ENCODE measurements around the gene SHISA9.

GRCh38 chr16:13061691-13062090 lies 160.3 kb downstream of the SHISA9 start:
- TF ChIP-seq, protein P1, sequence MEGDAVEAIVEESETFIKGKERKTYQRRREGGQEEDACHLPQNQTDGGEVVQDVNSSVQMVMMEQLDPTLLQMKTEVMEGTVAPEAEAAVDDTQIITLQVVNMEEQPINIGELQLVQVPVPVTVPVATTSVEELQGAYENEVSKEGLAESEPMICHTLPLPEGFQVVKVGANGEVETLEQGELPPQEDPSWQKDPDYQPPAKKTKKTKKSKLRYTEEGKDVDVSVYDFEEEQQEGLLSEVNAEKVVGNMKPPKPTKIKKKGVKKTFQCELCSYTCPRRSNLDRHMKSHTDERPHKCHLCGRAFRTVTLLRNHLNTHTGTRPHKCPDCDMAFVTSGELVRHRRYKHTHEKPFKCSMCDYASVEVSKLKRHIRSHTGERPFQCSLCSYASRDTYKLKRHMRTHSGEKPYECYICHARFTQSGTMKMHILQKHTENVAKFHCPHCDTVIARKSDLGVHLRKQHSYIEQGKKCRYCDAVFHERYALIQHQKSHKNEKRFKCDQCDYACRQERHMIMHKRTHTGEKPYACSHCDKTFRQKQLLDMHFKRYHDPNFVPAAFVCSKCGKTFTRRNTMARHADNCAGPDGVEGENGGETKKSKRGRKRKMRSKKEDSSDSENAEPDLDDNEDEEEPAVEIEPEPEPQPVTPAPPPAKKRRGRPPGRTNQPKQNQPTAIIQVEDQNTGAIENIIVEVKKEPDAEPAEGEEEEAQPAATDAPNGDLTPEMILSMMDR (conservative IDR thresholded peaks at IDR 0.05; ENCODE audit: low read depth, low read length): no peak
- TF ChIP-seq EZH2 (IDR thresholded peaks at IDR 0.05; ENCODE audit: low read length, unreplicated experiment) (no peak), EZH2phosphoT487 (IDR thresholded peaks at IDR 0.05; ENCODE audit: borderline replicate concordance, low read length) (no peak)
